Transverse colon (tissue), 4 donors: Measurements from ENCODE around the gene MT1X. TPM values are rescaled to one million over a fixed set of nuclear protein-coding genes. Genes with fewer than 3 reads are reported as not detected.
"Not testable (repeated sequence)": the region's sequence is repeated elsewhere in the genome, so short reads cannot be mapped to it uniquely, and the experiment has no call there.

Experiments used
- DNase-seq: peaks from one replicate; pipeline ENCODE4 v3.0.0-alpha.2; 2019
- H3K27ac ChIP-seq, 4 donors: fragments of 200-600 bp; sonication (generic); 2 replicates each; pipeline ENCODE4 v1.5.1; 2016 to 2018; ENCODE audit warnings: inconsistent platforms in 4 of 4
- H3K27me3 ChIP-seq: fragments of 200-600 bp; sonication (generic); 2 replicates; pipeline ENCODE4 v1.5.1; 2017; ENCODE audit warnings: inconsistent platforms
- H3K36me3 ChIP-seq, 4 donors: fragments of 200-600 bp; sonication (generic); 2 replicates each; pipeline ENCODE4 v1.5.1; 2017 to 2019; ENCODE audit warnings: inconsistent platforms in 4 of 4
- H3K4me1 ChIP-seq, 4 donors: fragments of 200-600 bp; sonication (generic); 2 replicates each; pipeline ENCODE4 v1.5.1; 2017 to 2020; ENCODE audit warnings: inconsistent platforms in 4 of 4
- H3K4me3 ChIP-seq, 4 donors: fragments of 200-600 bp; sonication (generic); 1 replicate in 1 of 4; 2 replicates in 3 of 4; pipeline versions ENCODE4 v1.5.1 to v1.6.1; 2017 to 2019; ENCODE audit warnings: inconsistent platforms in 4 of 4
- H3K9me3 ChIP-seq, 2 donors: fragments of 200-600 bp; sonication (generic); 2 replicates each; pipeline ENCODE4 v1.5.1; 2017 to 2019; ENCODE audit warnings: inconsistent platforms in 2 of 2
- CTCF ChIP-seq, 5 experiments: fragments of 200-600 bp in 3 of 5; fragments of 450-650 bp in 2 of 5; sonication (generic) in 3 of 5; IDR thresholded peaks; 1 replicate in 2 of 5; 2 replicates in 3 of 5; pipeline ENCODE4 v1.5.1; 2016 to 2017; ENCODE audit warnings: antibody characterized with exemption in 5 of 5, inconsistent platforms in 3 of 5, mild to moderate bottlenecking in 2 of 5, moderate library complexity in 1 of 5
- EP300 ChIP-seq: sonication (generic); formaldehyde crosslinking; IDR thresholded peaks from one replicate; pipeline ENCODE4 v1.6.1; 2017; ENCODE audit warnings: antibody characterized with exemption, low read depth
- POLR2A ChIP-seq: fragments of 450-650 bp; IDR thresholded peaks from one replicate; pipeline ENCODE4 v1.6.1; 2016; ENCODE audit warnings: antibody characterized with exemption, mild to moderate bottlenecking, moderate library complexity
- POLR2AphosphoS5 ChIP-seq, 3 donors: sonication (generic); formaldehyde crosslinking; IDR thresholded peaks; one replicate each; pipeline ENCODE4 v1.6.1; 2016; ENCODE audit warnings: antibody characterized with exemption in 3 of 3
- whole genome bisulfite sequencing, 2 donors: methylation state at CpG; one replicate each; pipeline ENCODE4 v1.1.5; 2018; ENCODE audit warnings: low coverage in 1 of 2; 5-methylcytosine and 5-hydroxymethylcytosine counted together
- in situ Hi-C, 4 donors: fragments of 200-750 bp; cut with MboI; loops; one replicate each; pipeline versions ENCODE4 v1.15.0 to v1.15.1; 2017; ENCODE audit warnings: low sequenced_read_pairs in 3 of 4, low pct_ligation_motif_present in 1 of 4, low pct_unique_long_range_greater_than_20kb in 1 of 4
- intact Hi-C: fragments of 100-400 bp; cut with DNase I; formaldehyde crosslinking; loops from one replicate; pipeline ENCODE4 v1.15.1; 2023; ENCODE audit warnings: low total_unique reads
- total RNA-seq, 4 donors: library from RNA; depleted of rRNA; stranded (reverse); fragments of >200 nt; gene quantifications; one replicate each; pipeline ENCODE4 v1.1.0, GENCODE V29; 2016

Gene MT1X
- total RNA-seq, 4 donors from 2014 or later: 40.4 to 784 (median 274) TPM

DNA sequence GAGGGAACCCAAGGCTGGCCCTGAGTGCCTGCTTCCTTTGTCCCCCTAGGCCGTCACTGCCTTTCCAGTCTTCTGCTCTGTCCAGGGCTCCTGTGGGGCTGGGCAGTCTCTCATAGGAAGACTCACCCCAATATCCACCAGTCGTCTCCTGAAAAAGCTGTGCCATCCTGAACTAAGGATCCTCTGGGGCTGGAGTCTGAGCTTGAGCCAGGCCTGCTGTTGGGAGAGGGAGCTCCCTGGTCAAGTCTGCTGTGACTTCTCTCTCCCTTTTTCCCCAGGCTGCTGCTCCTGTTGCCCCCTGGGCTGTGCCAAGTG lies 11.7 kb upstream of the MT1X start:
- H3K4me1 ChIP-seq: peaks cover 5 to 28% (median 20%) of the 10 kb centered on the region in 4 donors
- no peaks in the 10 kb centered on the region for H3K9me3 ChIP-seq
- TF ChIP-seq CTCF (IDR thresholded peaks at IDR 0.05) (no peak), POLR2AphosphoS5 (IDR thresholded peaks at IDR 0.05) (no peak), POLR2A (no peak), EP300 (no peak)
- in situ Hi-C loops: no loop called here
- H3K4me3 ChIP-seq: no peak overlapping the region
- no peaks in the 10 kb centered on the region for H3K36me3 ChIP-seq
- intact Hi-C loops: no loop called here
- WGBS, 2 donors: 89% methylated on average over 2 of the region's 2 CpGs; no CpG with 5 or more reads in 1 of the 2 donors
- H3K27me3 ChIP-seq: peaks cover 82% of the 10 kb centered on the region
- no peak overlapping the region for H3K27ac ChIP-seq
- DNase-seq: no peak

- Histone ChIP-seq H3K27me3 (peaks cover 82% of the 10 kb centered on the region), H3K4me1 (peaks cover 5 to 36% (median 26%) of the 10 kb centered on the region in 4 donors)
- in situ Hi-C loops, H3K36me3 ChIP-seq, DNase-seq, intact Hi-C loops, H3K27ac ChIP-seq, H3K9me3 ChIP-seq, H3K4me3 ChIP-seq: not testable (repeated sequence)
- 70 to 90% methylated on average over 1 to 2 of the region's 2 CpGs for WGBS, 2 donors
These were observed 10.6 kb upstream of the MT1X start for GRCh38 chr16:56671691-56672090.

DNA sequence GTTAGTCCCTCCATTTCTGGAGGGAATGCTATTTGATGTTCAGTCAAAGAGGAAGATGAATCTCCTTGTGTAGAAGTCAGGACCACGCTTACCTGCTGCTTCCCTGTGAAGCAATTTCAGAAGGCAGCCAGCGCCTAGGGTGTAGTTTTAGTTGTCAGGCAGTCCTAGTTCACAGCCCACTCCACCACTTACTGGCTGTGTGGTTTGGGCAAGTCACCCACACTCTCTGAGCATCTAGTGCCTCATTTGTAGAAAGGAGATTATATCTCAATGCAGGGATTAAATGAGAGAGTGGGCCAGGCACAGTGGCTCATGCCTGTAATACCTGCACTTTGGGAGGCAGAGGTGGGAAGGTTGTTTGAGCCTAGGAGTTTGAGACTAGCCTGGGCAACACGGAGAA lies 10.1 kb upstream of the MT1X start:
- H3K9me3 ChIP-seq, intact Hi-C loops, DNase-seq, H3K27ac ChIP-seq, H3K4me3 ChIP-seq, in situ Hi-C loops, H3K36me3 ChIP-seq: not testable (repeated sequence)
- peaks cover 78% of the 10 kb centered on the region for H3K27me3 ChIP-seq
- 78 to 100% methylated on average over 1 to 3 of the region's 3 CpGs for WGBS, 2 donors
- H3K4me1 ChIP-seq: peaks cover 5 to 36% (median 26%) of the 10 kb centered on the region in 4 donors

DNA sequence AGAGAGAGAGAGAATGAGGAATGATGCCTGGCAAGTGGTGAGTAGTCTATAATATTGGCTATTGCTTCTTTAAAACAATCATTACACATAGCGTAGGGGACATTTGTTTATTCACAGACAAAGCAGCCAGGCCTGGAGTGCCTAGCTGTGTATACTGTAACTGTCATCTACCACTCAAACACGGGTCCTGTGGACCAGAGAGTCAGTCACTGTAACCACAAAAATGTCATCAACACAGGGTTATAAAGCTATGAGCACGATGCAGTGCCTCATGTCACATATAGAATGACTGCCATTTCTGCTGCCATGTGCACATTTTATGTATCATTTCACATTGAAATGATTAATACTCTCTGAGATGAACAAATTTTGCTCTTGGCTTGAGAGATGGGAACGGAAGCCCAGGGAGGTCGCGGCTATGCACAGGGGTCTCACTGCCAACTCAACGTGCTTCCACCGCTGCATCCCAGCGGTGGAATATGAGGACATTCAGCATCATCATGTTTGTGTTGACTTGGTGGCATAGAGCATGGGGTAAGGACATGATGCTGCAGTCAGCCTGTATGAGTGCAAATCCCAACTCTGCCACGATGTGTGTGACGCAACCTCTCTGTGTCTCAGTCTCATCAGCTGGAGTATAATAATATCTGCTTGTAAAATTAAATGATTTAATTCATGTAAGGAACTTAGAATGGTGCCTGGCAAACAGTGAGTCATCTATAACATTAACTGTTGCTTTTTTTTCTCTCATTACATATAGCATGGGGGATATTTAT lies 9.3 kb upstream of the MT1X start:
- no peak for TF ChIP-seq EP300
- TF ChIP-seq POLR2A: no peak
- no peak for TF ChIP-seq CTCF (IDR thresholded peaks at IDR 0.05)
- no peak for TF ChIP-seq POLR2AphosphoS5 (IDR thresholded peaks at IDR 0.05)
- Histone ChIP-seq H3K4me1 (peaks cover 5 to 32% (median 21%) of the 10 kb centered on the region in 4 donors), H3K36me3 (no peaks in the 10 kb centered on the region), H3K27ac (no peak overlapping the region), H3K4me3 (no peak overlapping the region), H3K27me3 (peaks cover 70% of the 10 kb centered on the region), H3K9me3 (no peaks in the 10 kb centered on the region)
- intact Hi-C loops: no loop called here
- DNase-seq: no peak
- WGBS, 2 donors: 63 to 85% methylated on average over 4 to 11 of the region's 11 CpGs
- in situ Hi-C loops: no loop called here

DNA sequence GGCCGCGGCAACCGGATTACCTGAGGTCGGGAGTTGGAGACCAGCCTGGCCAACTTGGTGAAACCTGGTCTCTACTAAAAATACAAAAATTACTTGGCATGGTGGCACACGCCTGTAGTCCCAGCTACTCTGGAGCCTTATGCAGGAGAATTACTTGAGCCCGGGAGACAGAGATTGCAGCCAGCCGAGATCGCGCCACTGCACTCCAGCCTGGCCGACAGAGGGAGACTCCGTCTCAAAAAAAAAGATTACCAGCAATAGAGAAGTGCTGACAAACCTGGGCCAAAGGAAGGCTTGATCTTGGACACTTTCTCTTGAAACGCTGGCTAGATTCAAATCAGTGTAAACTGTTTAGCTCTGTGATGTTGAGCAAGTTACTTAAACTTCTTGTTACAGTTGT lies 8.3 kb upstream of the MT1X start:
- 52% methylated on average over 12 of the region's 12 CpGs; no CpG with 5 or more reads in 1 of the 2 donors for WGBS, 2 donors
- peaks cover 60% of the 10 kb centered on the region for H3K27me3 ChIP-seq
- no peaks in the 10 kb centered on the region for H3K9me3 ChIP-seq
- H3K27ac ChIP-seq: no peak overlapping the region
- DNase-seq: peak; percentile 30
- H3K4me1 ChIP-seq: peaks cover 5 to 23% (median 15%) of the 10 kb centered on the region in 4 donors
- no peaks in the 10 kb centered on the region for H3K36me3 ChIP-seq
- TF ChIP-seq EP300 (no peak), CTCF (IDR thresholded peaks at IDR 0.05) (peak; percentile 53 to 60 (median 59)), POLR2AphosphoS5 (IDR thresholded peaks at IDR 0.05) (no peak), POLR2A (no peak)
- in situ Hi-C loops (no loop called here), intact Hi-C loops (no loop called here)
- no peak overlapping the region for H3K4me3 ChIP-seq

- DNase-seq, intact Hi-C loops, H3K4me3 ChIP-seq, H3K9me3 ChIP-seq, H3K27ac ChIP-seq, H3K36me3 ChIP-seq, in situ Hi-C loops: not testable (repeated sequence)
- H3K27me3 ChIP-seq: peaks cover 54% of the 10 kb centered on the region
- WGBS, 2 donors: 88 to 96% methylated on average over 2 to 6 of the region's 6 CpGs
- H3K4me1 ChIP-seq: peaks cover under 1 to 16% (median 12%) of the 10 kb centered on the region in 4 donors
These were observed 7.7 kb upstream of the MT1X start for GRCh38 chr16:56674570-56674969.
